KG1 (cell line): ENCODE measurements around the gene TCTN2.

Source experiments
- DNase-seq: peaks from one replicate; lab custom pipeline; 2025; lab: John Stamatoyannopoulos, UW

Gene TCTN2

DNA sequence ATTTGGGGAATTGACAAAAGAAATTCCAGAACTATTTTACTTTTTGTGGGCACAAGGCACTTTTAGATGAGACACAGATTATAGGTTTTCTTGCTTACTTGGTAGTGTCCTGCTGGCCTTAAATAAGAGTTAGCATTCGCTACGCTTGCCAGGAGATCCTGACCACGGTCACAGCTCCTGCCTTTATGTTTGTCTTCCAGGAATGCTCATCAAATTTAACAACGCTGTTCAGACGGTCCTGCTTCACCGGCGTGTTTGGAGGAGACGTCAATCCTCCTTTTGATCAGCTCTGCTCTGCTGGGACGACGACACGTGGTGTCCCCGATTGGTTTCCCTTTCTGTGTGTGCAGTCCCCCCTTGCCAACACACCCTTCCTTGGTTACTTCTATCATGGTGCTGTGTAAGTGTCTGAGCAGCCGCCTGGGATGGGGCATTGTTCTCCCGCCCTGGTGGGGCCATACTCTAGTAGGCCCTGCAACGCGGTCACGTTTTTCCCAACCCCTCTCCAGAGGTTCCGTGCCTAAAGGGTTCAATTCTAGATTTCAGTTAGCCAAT lies 15.8 kb downstream of the TCTN2 start:
- DNase-seq: no peak

DNA sequence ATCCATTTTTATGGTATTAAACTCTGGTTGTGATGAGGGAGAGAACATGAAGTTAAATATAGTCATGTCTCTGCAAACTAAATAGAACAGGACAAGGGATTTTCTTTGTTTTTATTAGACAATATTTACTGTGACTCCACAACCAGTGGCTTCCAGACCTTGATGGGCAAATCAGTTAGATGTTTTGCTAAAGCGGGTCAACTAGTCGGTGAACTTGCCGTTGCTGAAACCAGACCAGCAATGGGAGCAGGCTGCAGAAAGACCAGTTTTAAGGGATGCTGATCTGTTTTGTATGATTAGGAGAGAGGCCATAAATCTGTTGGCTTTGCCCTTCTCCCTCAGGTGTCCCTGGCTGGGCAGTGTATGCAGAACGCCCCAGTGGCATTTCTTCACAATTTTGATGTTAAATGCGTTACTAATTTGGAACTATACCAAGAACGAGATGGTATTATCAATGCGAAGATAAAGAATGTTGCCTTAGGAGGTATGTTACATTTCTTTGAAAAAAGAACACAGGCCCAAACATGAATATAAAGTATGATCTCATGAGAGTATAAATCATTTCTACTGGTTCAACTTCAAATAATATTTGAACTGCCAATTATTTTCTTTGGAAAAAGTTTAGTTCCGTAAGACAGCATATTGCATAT lies 19.4 kb downstream of the TCTN2 start:
- DNase-seq: no peak

DNA sequence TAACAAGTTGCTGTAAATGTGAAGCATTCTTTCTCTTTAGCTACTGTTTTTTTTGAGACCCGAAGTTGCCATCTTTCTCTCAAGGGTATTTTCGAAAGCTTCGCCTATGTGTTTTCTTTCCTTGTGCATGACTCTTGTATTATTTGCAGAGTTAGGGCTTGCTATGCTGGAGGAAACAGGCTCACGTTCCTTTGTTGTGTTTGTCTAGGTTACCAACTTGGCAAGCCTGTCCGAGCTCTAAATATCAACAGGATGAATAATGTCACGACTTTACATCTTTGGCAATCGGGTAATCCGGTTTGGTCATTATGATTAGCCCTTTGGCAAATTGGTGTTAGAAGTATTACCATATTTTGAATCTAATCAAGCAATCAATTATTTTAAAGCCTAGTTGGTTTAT lies 25.3 kb downstream of the TCTN2 start:
- DNase-seq: no peak

DNA sequence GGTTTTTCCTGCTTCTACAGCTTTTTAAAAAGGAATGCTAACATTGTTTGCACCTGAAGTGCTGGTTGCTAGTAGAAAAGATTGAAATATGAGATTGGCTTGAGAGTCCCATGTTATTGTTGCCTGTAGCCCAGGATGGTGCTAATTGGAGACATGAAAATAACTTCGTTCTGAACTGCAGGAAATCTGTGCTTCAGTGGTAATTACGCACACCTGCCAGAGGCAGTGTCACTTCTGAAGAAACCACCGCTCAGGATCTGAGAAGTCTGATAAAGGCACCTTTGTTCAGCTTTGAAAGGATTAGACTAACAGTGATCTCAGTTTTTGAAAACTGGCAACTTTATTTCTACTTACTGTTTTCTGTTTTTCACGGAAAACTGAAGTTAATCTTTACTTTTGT lies 25.7 kb downstream of the TCTN2 start:
- DNase-seq: no peak

DNA sequence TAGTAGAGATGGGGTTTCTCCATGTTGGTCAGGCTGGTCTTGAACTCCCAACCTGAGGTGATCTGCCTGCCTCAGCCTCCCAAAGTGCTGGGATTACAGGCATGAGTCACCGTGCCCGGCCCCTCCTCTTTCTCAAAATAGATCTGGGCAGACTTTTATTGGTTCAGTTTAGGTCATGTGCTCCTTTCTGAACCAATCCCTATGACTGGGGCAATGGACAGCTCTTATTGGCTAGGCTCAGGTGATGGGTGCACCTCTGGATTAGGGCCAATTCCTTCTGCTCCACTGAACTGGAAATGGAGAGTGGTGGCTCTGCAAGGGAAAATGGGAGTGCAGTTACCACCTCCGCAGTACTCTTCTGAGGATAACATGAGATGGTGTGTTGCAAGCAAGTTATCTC lies 35.0 kb downstream of the TCTN2 start:
- no peak for DNase-seq

DNA sequence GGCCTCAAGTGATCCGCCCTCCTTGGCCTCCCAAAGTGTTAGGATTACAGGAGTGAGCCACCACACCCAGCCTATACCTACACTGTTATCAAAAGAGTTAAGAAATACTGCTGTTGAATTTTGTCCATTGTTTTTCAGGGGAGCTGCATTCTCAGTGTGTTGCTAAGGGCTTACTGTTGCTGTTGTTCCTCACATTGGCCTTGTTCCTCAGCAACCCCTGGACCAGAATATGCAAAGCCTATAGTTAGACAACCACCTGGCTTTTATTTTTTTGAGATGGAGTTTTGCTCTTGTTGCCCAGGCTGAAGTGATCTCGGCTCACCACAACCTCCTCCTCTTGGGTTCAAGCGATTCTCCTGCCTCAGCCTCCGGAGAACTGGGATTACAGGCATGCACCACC lies 36.6 kb downstream of the TCTN2 start:
- no peak for DNase-seq

DNA sequence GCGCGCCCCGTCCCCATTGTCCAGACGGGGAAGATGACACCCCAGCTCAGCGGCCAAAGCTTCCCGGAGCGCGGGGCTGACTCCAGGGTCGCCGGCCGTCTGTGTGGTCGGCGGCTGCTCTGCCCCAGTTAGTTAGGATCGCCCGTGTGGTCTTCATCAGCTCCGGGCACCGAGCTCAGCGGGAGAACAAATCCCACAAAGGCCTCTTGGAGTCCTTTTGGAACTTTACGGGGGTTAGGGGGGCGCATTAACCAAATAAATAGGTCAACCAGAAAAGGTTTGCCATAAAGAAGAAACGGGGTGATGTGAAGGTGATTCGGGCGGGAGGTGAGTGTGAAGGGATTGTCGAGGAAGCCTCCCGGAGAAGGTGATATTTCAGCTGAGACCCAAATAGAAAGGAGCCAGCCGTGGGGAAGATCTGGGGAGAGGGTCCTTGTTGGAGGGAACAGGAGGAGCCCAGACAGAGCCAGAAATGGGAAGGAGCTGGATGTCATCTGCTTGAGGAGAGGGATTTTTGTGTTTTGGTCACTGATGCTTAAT lies 41.9 kb downstream of the TCTN2 start:
- DNase-seq: no peak

DNA sequence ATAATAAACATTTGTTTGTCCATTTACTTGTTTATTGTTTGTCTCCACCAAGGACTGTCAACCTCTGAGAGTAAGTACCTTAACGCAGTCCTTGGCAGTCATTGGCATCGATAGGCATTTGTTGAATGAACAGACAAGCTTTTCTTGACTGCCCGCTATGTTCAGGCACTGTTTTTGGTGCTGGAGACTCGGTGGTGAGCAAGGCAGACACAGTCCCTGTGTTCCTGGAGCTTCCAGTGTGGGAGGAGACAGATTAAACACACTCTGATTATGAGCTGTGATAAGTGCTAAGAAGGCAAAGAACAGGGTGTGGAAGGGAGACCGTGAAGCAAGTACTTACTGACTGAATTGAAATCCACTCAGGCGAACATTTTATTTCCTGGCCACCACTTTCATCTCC lies 42.5 kb downstream of the TCTN2 start:
- no peak for DNase-seq

DNA sequence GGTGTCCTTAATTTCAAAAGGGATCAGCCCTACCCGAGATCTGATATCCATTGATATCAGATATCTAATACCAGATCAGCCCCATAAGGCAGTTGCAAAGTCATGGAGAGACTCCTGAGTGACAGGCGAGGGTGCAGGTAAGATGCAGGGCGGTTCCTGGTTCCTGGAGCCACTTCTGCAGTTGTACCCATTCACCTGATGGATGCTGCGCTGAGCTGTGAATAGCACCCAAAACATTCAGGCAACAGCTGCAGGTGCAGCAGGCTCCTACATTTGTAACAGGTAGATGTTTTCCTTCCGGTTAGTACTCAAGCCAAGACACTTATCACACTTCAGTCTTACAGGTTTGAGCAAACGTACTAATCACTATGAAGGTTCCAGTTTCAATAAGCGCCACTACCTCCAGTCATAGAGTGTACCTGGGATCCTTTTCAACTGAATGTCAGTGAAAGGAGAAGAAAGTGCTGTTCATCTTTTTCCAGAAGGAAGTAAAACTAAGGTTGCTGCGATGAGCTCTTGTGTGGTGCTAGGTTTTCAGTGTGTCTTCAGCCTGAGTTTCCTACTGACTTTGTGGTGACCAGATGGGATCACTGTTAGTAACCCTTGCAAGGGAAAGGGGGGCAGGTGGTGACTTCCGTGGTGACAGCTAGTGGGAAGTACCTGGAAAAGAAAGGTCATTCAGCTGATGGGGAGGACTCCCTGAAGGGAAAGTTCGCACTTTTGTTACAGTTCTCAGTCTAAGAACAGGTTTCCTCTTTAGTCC lies 43.1 kb downstream of the TCTN2 start:
- no peak for DNase-seq

DNA sequence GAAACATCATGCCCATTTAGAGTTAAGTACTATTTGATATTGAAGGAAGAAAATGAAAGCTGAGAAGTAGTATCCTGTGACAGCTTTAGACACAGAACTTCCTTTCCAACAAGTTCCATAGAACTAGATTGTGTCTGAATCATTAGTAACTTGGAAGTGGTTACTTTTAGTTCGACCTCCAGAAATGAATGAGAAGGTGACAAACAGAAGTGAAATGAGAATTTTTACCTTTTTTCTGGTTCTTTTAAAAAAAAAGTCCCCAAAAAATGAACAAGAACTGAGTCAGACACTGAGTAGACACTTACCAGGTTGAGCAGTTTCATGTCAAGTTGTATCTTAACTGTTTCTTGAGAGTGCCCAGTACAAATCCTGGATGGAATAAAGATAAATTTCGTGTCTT lies 44.3 kb downstream of the TCTN2 start:
- no peak for DNase-seq

DNA sequence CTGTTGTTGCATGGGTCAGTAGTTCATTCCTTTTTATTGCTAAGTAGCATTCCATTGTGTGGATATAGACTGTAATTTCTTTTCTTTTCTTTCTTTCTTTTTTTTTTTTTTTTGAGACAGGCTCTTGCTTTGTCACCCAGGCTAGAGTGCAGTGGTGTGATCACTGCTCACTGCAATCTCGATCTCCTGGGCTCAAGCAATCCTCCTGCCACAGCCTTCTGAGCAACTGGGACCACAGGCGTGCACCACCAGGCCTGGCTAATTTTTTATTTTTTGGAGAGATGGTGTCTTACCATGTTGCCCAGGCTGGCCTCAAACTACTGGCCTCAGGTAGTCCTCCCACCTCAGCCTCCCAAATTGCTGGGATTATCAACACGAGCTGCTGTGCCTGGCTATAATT lies 46.4 kb downstream of the TCTN2 start:
- no peak for DNase-seq

DNA sequence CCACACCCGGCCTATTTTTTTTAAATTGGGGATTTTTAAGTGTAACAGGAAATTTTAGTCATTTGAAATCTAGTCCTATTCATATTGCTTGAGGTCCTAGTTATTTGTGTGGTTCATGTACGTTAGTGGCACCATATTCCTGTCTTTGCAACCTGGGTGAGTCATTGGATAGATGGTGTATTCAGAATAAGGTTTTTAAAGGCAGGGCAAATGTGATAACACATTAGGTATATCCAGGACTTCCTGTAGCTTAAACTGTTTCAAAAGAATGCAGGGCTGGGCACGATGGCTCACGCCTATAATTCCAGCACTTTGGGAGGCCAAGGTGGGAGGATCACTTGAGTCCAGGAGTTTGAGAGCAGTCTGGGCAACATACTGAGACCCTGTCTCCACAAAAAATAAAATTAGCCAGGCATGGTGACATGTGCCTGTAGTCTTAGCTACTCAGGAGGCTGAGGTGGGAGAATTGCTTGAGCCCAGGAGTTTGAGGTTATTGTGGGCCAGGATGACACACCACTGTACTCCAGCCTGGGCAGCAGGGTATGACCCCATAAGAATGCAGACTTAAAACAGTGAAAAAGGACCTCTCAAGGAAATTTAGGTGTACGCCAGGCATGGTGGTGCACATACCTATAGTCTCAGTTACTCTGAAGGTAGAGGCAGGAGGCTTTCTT lies 49.4 kb downstream of the TCTN2 start:
- no peak for DNase-seq

DNA sequence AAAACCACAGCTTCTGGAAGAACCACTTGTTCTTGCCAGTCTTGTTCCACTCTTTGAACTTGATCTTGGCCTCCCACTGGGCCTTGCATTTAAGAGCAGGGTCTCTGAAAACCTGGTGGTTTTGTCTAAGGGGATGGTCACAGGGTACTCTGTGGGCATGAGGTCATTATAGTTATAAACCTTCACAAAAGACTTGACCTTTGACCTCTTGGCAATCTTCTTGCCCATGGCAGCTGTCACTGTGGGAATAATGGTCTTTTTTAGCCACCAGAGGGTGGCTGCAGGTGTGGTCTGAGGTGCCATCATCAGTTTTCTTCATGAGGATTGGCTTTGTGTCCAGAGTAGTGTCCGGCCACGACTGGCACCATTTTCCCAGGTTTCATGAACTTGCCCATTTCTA lies 50.3 kb downstream of the TCTN2 start:
- DNase-seq: no peak

DNA sequence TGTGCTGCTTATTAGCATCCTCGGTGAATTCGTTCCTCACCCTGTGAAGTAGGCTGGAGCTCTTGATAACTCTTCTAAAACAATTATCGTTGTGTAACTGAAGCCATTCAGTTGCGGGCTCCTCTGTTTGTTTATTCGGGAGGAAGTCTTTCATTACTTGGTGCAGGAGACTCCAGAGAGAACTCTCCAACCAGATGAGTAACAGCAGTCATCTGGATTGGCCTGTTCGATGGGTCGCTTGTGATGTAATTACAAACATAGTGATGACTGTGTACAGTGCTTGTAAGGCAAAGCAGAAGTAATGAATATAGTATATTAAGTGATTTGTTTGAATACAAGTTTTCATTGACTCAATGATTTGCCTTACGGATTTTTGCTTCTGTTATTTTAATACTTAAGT lies 52.1 kb downstream of the TCTN2 start:
- DNase-seq: no peak

DNA sequence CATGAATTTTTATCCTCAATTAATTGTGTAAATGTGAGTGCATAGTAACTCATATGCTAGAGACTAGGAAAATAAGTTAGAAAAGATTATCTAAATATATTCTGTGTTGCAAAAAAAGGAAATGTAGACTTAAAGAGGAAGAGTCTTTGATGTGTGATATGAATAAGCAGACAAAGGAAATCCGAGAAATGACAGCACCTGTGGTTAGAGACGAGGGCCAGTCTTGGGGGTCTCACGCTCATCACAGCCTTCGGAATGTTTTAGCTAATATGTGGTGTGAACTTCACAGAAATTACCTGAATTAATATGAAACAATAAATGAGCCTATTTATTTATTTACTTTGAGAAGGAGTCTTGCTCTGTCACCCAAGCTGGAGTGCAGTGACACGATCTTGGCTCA lies 52.9 kb downstream of the TCTN2 start:
- no peak for DNase-seq

DNA sequence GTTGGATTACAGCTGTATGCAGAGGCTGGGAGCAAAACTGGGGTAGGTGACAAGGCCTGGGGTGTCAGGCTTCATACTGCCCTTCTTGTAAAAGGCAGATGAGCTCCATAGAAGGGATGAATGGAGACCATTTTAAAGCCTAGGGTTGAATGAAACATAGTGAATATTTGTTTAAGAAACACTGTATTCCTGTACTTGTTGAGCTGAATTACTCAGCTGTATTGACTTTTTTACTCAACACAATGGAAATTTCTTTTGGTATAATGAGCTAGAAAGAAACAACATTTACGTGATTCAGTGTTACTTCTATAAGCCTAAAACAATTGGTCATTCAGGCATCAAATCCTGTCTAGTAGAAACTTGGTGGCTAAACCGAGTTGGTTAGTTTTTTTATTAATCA lies 55.3 kb downstream of the TCTN2 start:
- DNase-seq: no peak

DNA sequence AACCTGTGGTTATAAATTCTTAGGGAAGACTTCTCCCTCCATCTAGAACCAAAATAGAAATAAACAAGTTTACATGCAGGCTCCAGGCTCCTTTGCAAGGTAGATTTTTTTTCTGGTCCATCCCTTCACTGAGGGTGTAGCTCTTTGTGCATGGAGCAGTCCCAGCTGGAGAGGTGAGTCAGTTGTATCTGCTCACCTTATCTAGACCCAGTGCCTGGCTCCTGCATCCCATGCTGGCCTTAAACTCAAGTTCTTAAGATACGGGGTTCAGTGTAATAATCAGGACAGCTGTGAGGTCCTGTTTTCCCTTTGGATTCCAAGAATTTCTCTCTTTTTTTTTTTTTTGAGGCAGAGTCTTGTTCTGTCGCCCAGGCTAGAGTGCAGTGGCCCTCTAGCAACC lies 56.0 kb downstream of the TCTN2 start:
- DNase-seq: no peak

DNA sequence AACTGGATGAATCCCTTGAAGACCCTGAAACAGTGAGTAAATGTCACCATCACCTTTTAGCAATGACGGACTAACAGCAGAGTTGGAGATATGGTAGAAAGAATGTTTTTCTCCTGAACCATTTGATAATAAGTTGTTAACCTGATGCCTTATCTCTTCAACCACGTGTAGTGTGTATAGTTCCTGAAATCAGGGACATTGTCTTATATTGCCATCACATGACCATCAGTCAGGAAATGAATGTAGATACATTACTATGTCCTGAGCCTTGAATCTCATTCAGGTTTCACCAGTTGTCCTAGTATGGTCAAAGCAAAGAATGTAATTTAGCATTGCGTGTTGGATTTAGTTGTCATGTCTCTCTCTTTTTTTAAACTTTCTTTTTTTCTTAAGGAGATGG lies 57.0 kb downstream of the TCTN2 start:
- no peak for DNase-seq

DNA sequence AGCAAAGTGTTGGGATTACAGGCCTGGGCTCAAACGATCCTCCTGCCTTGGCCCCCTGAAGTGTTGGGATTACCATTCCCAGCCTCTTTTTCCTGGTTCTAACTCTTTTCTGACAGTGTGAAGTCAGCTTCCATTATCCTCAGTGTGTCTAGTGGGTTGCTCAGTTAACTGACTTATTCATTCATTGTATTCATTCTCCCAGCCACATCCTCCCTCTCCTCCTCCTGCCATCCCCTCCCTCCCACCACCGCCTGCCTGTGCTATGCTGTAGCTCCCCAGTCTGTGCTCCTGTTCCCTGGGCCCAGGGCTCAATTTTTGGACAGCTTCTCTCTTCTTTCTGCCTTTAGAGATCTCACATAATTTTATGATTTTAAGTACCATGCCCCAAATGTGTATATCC lies 60.7 kb downstream of the TCTN2 start:
- no peak for DNase-seq

DNA sequence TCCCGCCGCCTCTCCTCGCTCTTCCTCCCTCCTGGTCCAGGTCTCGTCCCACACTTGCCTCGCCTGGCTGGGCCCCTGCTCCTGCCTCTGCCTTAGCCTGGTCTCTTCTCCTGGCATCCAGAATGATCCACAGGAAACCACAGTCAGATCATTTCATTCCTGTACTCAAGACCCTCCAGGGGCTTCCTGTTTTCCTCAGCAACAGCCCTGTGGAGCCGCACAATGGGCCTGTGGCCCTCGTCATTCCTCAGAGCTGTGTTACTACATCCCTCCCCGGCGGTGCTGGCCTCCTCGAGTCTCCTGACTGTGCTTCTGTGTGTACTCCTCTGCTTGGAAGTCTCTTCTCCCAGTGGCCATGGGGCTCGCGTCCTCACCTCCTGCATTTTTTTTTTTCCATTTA lies 61.3 kb downstream of the TCTN2 start:
- DNase-seq: no peak

DNA sequence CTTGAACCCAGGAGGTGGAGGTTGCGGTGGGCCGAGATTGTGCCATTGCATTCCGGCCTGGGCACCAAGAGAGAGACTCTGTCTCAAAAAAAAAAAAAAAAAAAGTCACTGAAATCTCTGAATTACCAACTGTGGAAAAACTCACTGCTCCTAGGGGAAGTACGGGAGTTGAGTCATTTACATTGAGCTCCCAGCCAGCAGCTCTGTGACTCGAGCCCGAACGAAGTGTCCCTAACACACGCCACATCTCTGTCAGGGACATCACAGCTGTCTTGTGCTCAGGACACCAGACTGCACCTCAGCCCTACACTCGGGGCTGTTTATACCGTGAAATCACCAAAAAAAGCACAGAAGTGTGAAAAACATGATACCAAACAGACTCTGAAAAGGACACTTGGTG lies 62.3 kb downstream of the TCTN2 start:
- DNase-seq: no peak

DNA sequence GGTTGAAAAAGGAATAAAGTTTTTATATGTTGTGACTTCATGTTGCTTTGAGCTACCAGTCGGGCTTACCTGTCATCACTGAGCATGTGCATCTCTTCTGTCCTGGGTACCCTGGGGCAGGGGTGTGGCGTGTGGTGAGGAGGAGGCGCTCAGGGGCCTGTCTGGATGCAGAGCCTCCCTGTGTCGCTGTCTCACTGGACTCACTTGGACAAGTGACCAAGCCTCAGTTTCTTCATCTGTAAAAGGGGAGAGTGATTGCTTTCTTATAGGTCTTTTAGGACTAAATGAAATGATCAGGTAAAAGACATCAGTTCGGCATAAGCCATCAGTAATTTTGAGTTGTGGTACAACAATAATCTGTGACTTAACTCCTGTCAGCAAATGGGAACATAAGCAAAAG lies 63.4 kb downstream of the TCTN2 start:
- no peak for DNase-seq
